Measurements from ENCODE around the gene BTN3A1. TPM values are rescaled to one million over a fixed set of nuclear protein-coding genes. Genes with fewer than 3 reads are reported as not detected.
"Not testable (repeated sequence)": the region's sequence is repeated elsewhere in the genome, so short reads cannot be mapped to it uniquely, and the experiment has no call there.

The BTN3A1 gene
- total RNA-seq, 2 experiments from 2014 or later, result 19.0 to 20.7 TPM

GRCh38 chr6:26415791-26416190 is 13.7 kb downstream of the BTN3A1 start:
- Mint-ChIP-seq H3K9me3 (peaks cover 13% of the 10 kb centered on the region), H3K27ac (peak overlapping the region; percentile 67), H3K4me1 (peaks cover 9% of the 10 kb centered on the region), H3K4me3 (no peak overlapping the region), H3K36me3 (peaks cover 43% of the 10 kb centered on the region), H3K27me3 (no peaks in the 10 kb centered on the region)
- DNase-seq, result no peak

- DNase-seq, result no peak
- Mint-ChIP-seq H3K27me3 (no peaks in the 10 kb centered on the region), H3K36me3 (peaks cover 43% of the 10 kb centered on the region), H3K27ac (no peak overlapping the region), H3K4me1 (peaks cover 9% of the 10 kb centered on the region), H3K4me3 (no peak overlapping the region), H3K9me3 (peaks cover 13% of the 10 kb centered on the region)
These were observed 14.2 kb downstream of the BTN3A1 start for GRCh38 chr6:26416288-26416687.

GRCh38 chr6:26418077-26418476 is 16.0 kb downstream of the BTN3A1 start:
- H3K4me3 Mint-ChIP-seq, H3K27me3 Mint-ChIP-seq, DNase-seq, H3K27ac Mint-ChIP-seq: not testable (repeated sequence)
- Mint-ChIP-seq H3K4me1 (peaks cover 10% of the 10 kb centered on the region), H3K9me3 (peaks cover 13% of the 10 kb centered on the region), H3K36me3 (peaks cover 38% of the 10 kb centered on the region)

- peaks cover 13% of the 10 kb centered on the region for H3K9me3 Mint-ChIP-seq
- H3K4me3 Mint-ChIP-seq, H3K27me3 Mint-ChIP-seq, H3K27ac Mint-ChIP-seq, DNase-seq: not testable (repeated sequence)
- H3K4me1 Mint-ChIP-seq, result peaks cover 10% of the 10 kb centered on the region
- peaks cover 31% of the 10 kb centered on the region for H3K36me3 Mint-ChIP-seq
These were observed 16.7 kb downstream of the BTN3A1 start for GRCh38 chr6:26418795-26419194.

GRCh38 chr6:26420688-26421171 is 18.7 kb downstream of the BTN3A1 start:
- H3K9me3 Mint-ChIP-seq, result peaks cover 13% of the 10 kb centered on the region
- peaks cover 9% of the 10 kb centered on the region for H3K4me1 Mint-ChIP-seq
- no peak for DNase-seq

GRCh38 chr6:26421259-26422144 is 19.4 kb downstream of the BTN3A1 start:
- Mint-ChIP-seq H3K4me1 (peaks cover 11% of the 10 kb centered on the region), H3K36me3 (peaks cover 18% of the 10 kb centered on the region), H3K9me3 (peaks cover 13% of the 10 kb centered on the region), H3K4me3 (no peak overlapping the region), H3K27ac (no peak overlapping the region), H3K27me3 (no peaks in the 10 kb centered on the region)
- DNase-seq, result peak; percentile 35

More at GRCh38 chr6:26420688-26421171, 18.7 kb downstream of the BTN3A1 start:
- Mint-ChIP-seq H3K4me3 (no peak overlapping the region), H3K36me3 (peaks cover 18% of the 10 kb centered on the region), H3K27me3 (no peaks in the 10 kb centered on the region), H3K27ac (no peak overlapping the region)

- no peaks in the 10 kb centered on the region for H3K27me3 Mint-ChIP-seq
- H3K36me3 Mint-ChIP-seq, result peaks cover 16% of the 10 kb centered on the region
- peaks cover 11% of the 10 kb centered on the region for H3K4me1 Mint-ChIP-seq
- no peak overlapping the region for H3K4me3 Mint-ChIP-seq
- DNase-seq, result no peak
- H3K9me3 Mint-ChIP-seq, result peaks cover 9% of the 10 kb centered on the region
- H3K27ac Mint-ChIP-seq, result no peak overlapping the region
These were observed 20.3 kb downstream of the BTN3A1 start for GRCh38 chr6:26422329-26422728.

GRCh38 chr6:26426691-26427450 is 24.8 kb downstream of the BTN3A1 start:
- H3K9me3 Mint-ChIP-seq, result no peaks in the 10 kb centered on the region
- H3K27ac Mint-ChIP-seq, result no peak overlapping the region
- no peak for DNase-seq
- H3K4me1 Mint-ChIP-seq, result peaks cover 10% of the 10 kb centered on the region
- H3K36me3 Mint-ChIP-seq, result peaks cover 14% of the 10 kb centered on the region
- H3K27me3 Mint-ChIP-seq, result no peaks in the 10 kb centered on the region
- no peak overlapping the region for H3K4me3 Mint-ChIP-seq

- DNase-seq, result no peak
- Mint-ChIP-seq H3K36me3 (peaks cover 14% of the 10 kb centered on the region), H3K9me3 (no peaks in the 10 kb centered on the region), H3K4me3 (no peak overlapping the region), H3K27me3 (no peaks in the 10 kb centered on the region), H3K4me1 (peaks cover 8% of the 10 kb centered on the region), H3K27ac (no peak overlapping the region)
These were observed 25.4 kb downstream of the BTN3A1 start for GRCh38 chr6:26427451-26427809.

- H3K27ac Mint-ChIP-seq, result no peak overlapping the region
- H3K9me3 Mint-ChIP-seq, result no peaks in the 10 kb centered on the region
- no peak for DNase-seq
- peaks cover 8% of the 10 kb centered on the region for H3K4me1 Mint-ChIP-seq
- peaks cover 14% of the 10 kb centered on the region for H3K36me3 Mint-ChIP-seq
- H3K27me3 Mint-ChIP-seq, result no peaks in the 10 kb centered on the region
- H3K4me3 Mint-ChIP-seq, result no peak overlapping the region
These were observed 26.1 kb downstream of the BTN3A1 start for GRCh38 chr6:26428206-26428605.

GRCh38 chr6:26430787-26431186 is 28.7 kb downstream of the BTN3A1 start:
- Mint-ChIP-seq H3K27ac (no peak overlapping the region), H3K4me1 (peaks cover 2% of the 10 kb centered on the region), H3K4me3 (no peak overlapping the region), H3K27me3 (no peaks in the 10 kb centered on the region), H3K36me3 (peaks cover 25% of the 10 kb centered on the region), H3K9me3 (peaks cover 9% of the 10 kb centered on the region)
- no peak for DNase-seq

- DNase-seq, result no peak
- Mint-ChIP-seq H3K27ac (no peak overlapping the region), H3K9me3 (peaks cover 9% of the 10 kb centered on the region), H3K4me3 (no peak overlapping the region), H3K4me1 (no peaks in the 10 kb centered on the region), H3K27me3 (no peaks in the 10 kb centered on the region), H3K36me3 (peaks cover 19% of the 10 kb centered on the region)
These were observed 29.4 kb downstream of the BTN3A1 start for GRCh38 chr6:26431258-26432172.

- Mint-ChIP-seq H3K9me3 (peaks cover 9% of the 10 kb centered on the region), H3K36me3 (peaks cover 16% of the 10 kb centered on the region), H3K27me3 (no peaks in the 10 kb centered on the region), H3K4me3 (no peak overlapping the region), H3K4me1 (no peaks in the 10 kb centered on the region), H3K27ac (no peak overlapping the region)
- no peak for DNase-seq
These were observed 30.6 kb downstream of the BTN3A1 start for GRCh38 chr6:26432627-26433201.

- not testable (repeated sequence) for H3K4me3 Mint-ChIP-seq, H3K27me3 Mint-ChIP-seq, DNase-seq, H3K4me1 Mint-ChIP-seq, H3K9me3 Mint-ChIP-seq, H3K27ac Mint-ChIP-seq
- peaks cover 16% of the 10 kb centered on the region for H3K36me3 Mint-ChIP-seq
These were observed 31.6 kb downstream of the BTN3A1 start for GRCh38 chr6:26433680-26434079.

Measured in activated naive CD8-positive, alpha-beta T cell treated with anti-CD3 and anti-CD28 coated beads for 36 hours (primary cell).